Smooth muscle cell (in vitro differentiated cells): ENCODE results near the gene RIMBP2. TPM values are rescaled to one million over a fixed set of nuclear protein-coding genes. Genes with fewer than 3 reads are reported as not detected.

Source experiments
- DNase-seq: peaks from one replicate; lab custom pipeline; 2025; ENCODE audit not compliant: unreplicated experiment; lab: John Stamatoyannopoulos, UW
- H2AFZ ChIP-seq: fragments of 200-600 bp; sonication (generic); 2 replicates; pipeline ENCODE4 v1.6.0; 2016; ENCODE audit warnings: antibody characterized with exemption, low read depth, mild to moderate bottlenecking
- H3F3A ChIP-seq: fragments of 200-600 bp; sonication (generic); 2 replicates; pipeline ENCODE4 v1.6.0; 2017; ENCODE audit warnings: antibody characterized with exemption, low read depth
- H3K27ac ChIP-seq: fragments of 200-600 bp; sonication (generic); 2 replicates; pipeline ENCODE4 v1.5.1; 2016; ENCODE audit warnings: low read depth, mild to moderate bottlenecking
- H3K27me3 ChIP-seq: fragments of 200-600 bp; sonication (generic); 2 replicates; pipeline ENCODE4 v1.6.1; 2016; ENCODE audit warnings: low read depth, mild to moderate bottlenecking
- H3K36me3 ChIP-seq: fragments of 200-600 bp; sonication (generic); 2 replicates; pipeline ENCODE4 v1.5.1; 2016; ENCODE audit warnings: low read depth
- H3K4me1 ChIP-seq: fragments of 200-600 bp; sonication (generic); 2 replicates; pipeline ENCODE4 v1.5.1; 2016; ENCODE audit warnings: low read depth
- H3K4me2 ChIP-seq: fragments of 200-600 bp; sonication (generic); 2 replicates; pipeline ENCODE4 v1.6.0; 2016; ENCODE audit warnings: mild to moderate bottlenecking
- H3K4me3 ChIP-seq: fragments of 200-600 bp; sonication (generic); 2 replicates; pipeline ENCODE4 v1.5.1; 2016; ENCODE audit warnings: mild to moderate bottlenecking
- H3K79me2 ChIP-seq: fragments of 200-600 bp; sonication (generic); 2 replicates; pipeline ENCODE4 v1.6.0; 2016; ENCODE audit warnings: low read depth, mild to moderate bottlenecking
- H3K9ac ChIP-seq: fragments of 200-600 bp; sonication (generic); 2 replicates; pipeline ENCODE4 v1.6.0; 2016; ENCODE audit warnings: low read depth
- H3K9me3 ChIP-seq: fragments of 200-600 bp; sonication (generic); replicated peaks from 2 replicates; pipeline ENCODE4 v1.5.1; 2016; ENCODE audit warnings: low read depth
- H4K20me1 ChIP-seq: fragments of 200-600 bp; sonication (generic); 2 replicates; pipeline ENCODE4 v1.6.0; 2016; ENCODE audit warnings: low read depth
- CTCF ChIP-seq: fragments of 200-600 bp; sonication (generic); IDR thresholded peaks from 2 replicates; pipeline ENCODE4 v1.5.1; 2017; ENCODE audit warnings: borderline replicate concordance, mild to moderate bottlenecking, antibody characterized with exemption; ENCODE audit not compliant: insufficient read depth, poor library complexity, severe bottlenecking
- WGBS: methylation state at CpG from one replicate; pipeline ENCODE4 v1.1.7; 2016; ENCODE audit warnings: low lambda C conversion rate; 5-methylcytosine and 5-hydroxymethylcytosine counted together
- polyA plus RNA-seq: library from polyadenylated mRNA; unstranded; fragments of >200 nt; fragmentation: Nextera tagmentation; extraction: Ambion mirVana; gene quantifications from 2 replicates; pipeline ENCODE4 v1.2.1, GENCODE V29; 2016
- total RNA-seq: library from RNA; depleted of rRNA; stranded (reverse); fragments of >200 nt; gene quantifications from 2 replicates; pipeline ENCODE4 v1.2.3, GENCODE V29; 2014

Gene RIMBP2
- total and polyA plus RNA-seq, 2 experiments from 2014 or later, result 2.3 TPM; not detected in 1

GRCh38 chr12:130371296-130371695, 344.8 kb downstream of the RIMBP2 start:
- no peaks in the 10 kb centered on the region for H4K20me1 ChIP-seq
- no peak for DNase-seq
- 48% methylated on average over 5 of the region's 5 CpGs for WGBS
- no peak overlapping the region for H3K9ac ChIP-seq
- no peaks in the 10 kb centered on the region for H3K36me3 ChIP-seq
- no peaks in the 10 kb centered on the region for H3K4me1 ChIP-seq
- H3K4me3 ChIP-seq, result no peak overlapping the region
- no peaks in the 10 kb centered on the region for H3K79me2 ChIP-seq
- no peak for TF ChIP-seq CTCF
- H3K27me3 ChIP-seq, result peaks cover 6% of the 10 kb centered on the region
- no peak overlapping the region for H3K4me2 ChIP-seq
- H2AFZ ChIP-seq, result no peak overlapping the region
- H3F3A ChIP-seq, result no peaks in the 10 kb centered on the region
- no peak overlapping the region for H3K27ac ChIP-seq
- no peaks in the 10 kb centered on the region for H3K9me3 ChIP-seq

GRCh38 chr12:130369816-130370215, 346.3 kb downstream of the RIMBP2 start:
- peaks cover 6% of the 10 kb centered on the region for H3K27me3 ChIP-seq
- H3K79me2 ChIP-seq, result no peaks in the 10 kb centered on the region
- H4K20me1 ChIP-seq, result no peaks in the 10 kb centered on the region
- no peaks in the 10 kb centered on the region for H3K36me3 ChIP-seq
- no peak overlapping the region for H3K4me2 ChIP-seq
- H3K9me3 ChIP-seq, result no peaks in the 10 kb centered on the region
- no peak for TF ChIP-seq CTCF
- no peak overlapping the region for H2AFZ ChIP-seq
- no peak overlapping the region for H3K4me3 ChIP-seq
- no peaks in the 10 kb centered on the region for H3K4me1 ChIP-seq
- H3K27ac ChIP-seq, result no peak overlapping the region
- no peak overlapping the region for H3K9ac ChIP-seq
- no peaks in the 10 kb centered on the region for H3F3A ChIP-seq
- WGBS, result 97% methylated on average over 4 of the region's 4 CpGs
- DNase-seq, result no peak

- no peak overlapping the region for H2AFZ ChIP-seq
- H3K4me1 ChIP-seq, result no peaks in the 10 kb centered on the region
- no peak overlapping the region for H3K4me3 ChIP-seq
- no peaks in the 10 kb centered on the region for H3F3A ChIP-seq
- no peak for TF ChIP-seq CTCF
- no peak overlapping the region for H3K4me2 ChIP-seq
- peaks cover 6% of the 10 kb centered on the region for H3K27me3 ChIP-seq
- no peak overlapping the region for H3K27ac ChIP-seq
- no peaks in the 10 kb centered on the region for H4K20me1 ChIP-seq
- H3K9me3 ChIP-seq, result no peaks in the 10 kb centered on the region
- H3K36me3 ChIP-seq, result no peaks in the 10 kb centered on the region
- H3K9ac ChIP-seq, result no peak overlapping the region
- H3K79me2 ChIP-seq, result no peaks in the 10 kb centered on the region
- 92% methylated on average over 13 of the region's 13 CpGs for WGBS
- no peak for DNase-seq
Measured at GRCh38 chr12:130367523-130367922, 348.6 kb downstream of the RIMBP2 start.

- Histone ChIP-seq H3K36me3 (no peaks in the 10 kb centered on the region), H3F3A (no peaks in the 10 kb centered on the region), H3K79me2 (no peaks in the 10 kb centered on the region), H3K4me3 (no peak overlapping the region), H3K9ac (no peak overlapping the region), H3K4me2 (no peak overlapping the region), H3K27me3 (peaks cover 6% of the 10 kb centered on the region), H3K9me3 (no peaks in the 10 kb centered on the region), H4K20me1 (no peaks in the 10 kb centered on the region), H3K27ac (no peak overlapping the region), H2AFZ (no peak overlapping the region), H3K4me1 (no peaks in the 10 kb centered on the region)
- WGBS, result 87% methylated on average over 2 of the region's 2 CpGs
- DNase-seq, result no peak
- TF ChIP-seq CTCF, result no peak
Measured at GRCh38 chr12:130367003-130367402, 349.1 kb downstream of the RIMBP2 start.
